Stimulated activated CD4-positive, alpha-beta T cell treated with anti-CD3 and anti-CD28 coated beads, Interleukin-1b, Interleukin-23, amount 100 ng/mL, for 24 hours (primary cell): ENCODE results near the gene DENND2D.
"Not testable (repeated sequence)": the region's sequence is repeated elsewhere in the genome, so short reads cannot be mapped to it uniquely, and the experiment has no call there.

ENCODE experiments used
- DNase-seq, 4 experiments: peaks; one replicate each; pipeline ENCODE4 v3.0.0-alpha.2; 2020; ENCODE audit warnings: low read depth in 4 of 4, low spot score in 1 of 4

The DENND2D gene

DNA sequence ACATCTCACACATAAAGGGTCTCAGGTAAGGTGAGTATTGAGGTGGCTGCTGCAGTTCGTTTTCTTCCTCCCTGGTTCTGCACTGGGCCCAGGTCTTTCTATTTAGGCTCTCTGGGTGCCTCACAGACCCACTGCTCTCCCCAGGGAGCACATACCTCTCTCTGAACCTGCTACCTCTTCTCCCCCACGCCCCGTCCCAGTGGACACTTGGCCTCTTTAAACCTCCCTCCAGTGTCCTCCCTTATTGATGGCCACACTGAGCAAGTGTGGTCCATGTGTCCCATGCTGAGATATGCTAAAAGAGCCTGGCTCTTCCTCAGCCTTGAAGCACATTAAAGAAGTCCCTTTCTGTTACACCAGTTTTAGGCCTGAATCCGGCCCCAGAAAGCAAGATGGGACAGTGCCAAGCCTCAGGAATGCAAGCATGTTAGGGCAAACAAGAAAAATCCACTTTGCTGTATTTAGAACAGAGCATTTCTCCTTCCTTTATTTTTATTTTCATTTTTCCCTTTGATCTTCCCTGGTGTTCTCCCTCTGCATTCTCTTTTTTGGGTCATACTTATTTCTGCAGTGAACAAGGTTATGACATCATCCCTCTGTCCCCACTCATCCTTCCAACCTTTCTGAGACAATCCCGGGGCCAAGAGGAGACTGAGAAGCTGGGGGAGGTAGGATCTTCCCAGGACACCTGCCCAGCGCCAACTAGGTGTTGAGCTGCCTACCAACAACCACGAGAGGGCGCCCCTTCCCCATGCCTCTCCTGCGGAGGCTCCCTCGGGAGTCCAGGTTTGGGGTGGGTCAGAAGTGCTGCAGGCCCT, 22.1 kb upstream of the DENND2D start:
- DNase-seq, result peak in 3 of 4 experiments; percentile 64 to 66 (median 64)

DNA sequence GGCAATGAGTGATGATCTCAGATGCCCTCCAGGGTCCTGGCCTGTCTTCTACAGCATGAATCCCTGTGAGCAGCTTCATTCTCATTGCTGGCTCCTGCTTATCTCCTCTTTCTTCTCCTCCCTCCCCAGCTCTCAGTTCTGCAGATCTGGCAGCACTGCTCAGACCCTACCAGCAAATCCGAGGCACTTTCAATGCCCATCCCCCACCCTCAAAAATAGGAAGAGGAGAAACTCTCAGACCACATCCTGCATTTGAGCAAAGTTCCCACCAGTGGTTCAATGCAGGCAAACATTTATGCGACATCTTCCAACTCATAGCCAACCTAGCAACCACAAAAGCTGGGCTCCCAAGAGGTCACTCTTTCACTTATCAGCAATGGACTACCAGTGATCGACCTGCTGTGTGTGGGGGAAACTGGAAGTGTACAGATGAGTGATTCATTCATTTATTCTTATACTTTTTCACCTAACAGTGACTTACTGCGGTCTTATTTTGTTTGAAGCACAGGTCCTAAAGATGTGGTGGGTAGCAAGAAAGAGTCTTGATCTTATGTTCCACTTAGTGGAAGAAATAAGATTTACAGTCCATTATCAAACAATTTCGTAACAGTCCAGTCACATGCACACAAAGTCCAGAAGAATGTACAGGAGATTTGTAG, 21.3 kb upstream of the DENND2D start:
- no peak for DNase-seq

GRCh38 chr1:111221276-111221632, 20.8 kb upstream of the DENND2D start:
- DNase-seq, result no peak

DNA sequence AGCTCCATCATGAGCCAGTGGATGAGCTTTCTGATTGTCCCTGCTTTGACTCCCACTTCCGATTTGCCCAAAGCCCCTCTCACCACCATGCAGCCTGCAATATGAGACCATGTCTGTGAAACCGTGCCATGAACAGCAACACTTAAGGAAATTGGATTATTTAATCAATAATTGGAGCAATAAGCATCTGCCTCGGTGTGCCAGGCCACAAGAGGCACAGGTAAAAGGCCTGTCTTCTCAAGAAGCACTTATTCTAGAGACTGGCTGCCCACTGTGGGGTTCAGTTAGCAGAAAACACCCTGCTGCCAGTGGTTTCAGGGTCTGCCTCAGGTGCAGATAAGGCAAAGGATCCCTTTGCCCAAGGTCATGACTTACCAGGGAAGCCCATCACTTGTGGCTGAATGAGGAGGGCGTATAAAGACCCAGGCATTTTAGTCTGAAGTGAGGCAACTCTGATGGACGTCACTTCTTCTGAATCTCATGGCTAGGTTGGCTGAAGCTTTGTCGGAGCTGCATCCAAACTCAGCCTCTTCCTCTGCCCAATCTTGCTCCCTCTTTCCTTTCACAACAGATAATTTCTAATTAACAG, 19.9 kb upstream of the DENND2D start:
- no peak for DNase-seq

DNA sequence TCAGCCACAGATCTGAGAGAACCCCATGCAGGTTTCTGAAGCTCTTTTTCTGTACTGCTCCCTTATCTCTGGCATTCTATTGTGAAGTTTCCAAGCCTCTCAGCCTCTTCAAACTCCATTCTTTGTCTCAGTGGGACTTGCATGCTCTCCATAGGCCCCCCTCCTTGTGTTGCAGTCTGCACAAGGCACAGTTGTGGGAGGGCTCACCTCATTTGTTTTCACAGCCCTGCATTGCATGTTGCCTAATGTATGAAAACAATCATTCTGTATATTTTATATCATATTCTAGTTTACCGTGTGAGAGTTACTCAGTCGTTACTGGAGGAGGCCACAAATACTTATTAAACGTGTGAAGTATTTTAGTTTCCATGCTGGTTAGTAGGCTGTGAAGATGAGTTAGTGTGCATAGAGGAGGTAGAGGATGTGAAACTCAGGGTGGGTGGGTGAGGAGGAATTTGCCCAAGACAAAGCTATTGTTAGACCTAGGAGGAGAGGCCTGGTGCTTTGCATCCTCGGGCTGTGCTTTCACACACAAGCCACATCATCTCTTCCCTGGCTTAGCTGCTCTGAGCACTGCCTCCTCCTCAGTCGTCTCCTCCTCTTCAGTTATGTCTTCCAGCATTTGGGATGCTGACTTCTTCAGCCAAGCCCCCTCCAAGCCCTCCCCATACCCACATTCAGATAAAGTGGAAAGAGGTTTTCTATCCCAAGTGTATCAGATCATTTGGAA, 19.3 kb upstream of the DENND2D start:
- DNase-seq, result no peak

DNA sequence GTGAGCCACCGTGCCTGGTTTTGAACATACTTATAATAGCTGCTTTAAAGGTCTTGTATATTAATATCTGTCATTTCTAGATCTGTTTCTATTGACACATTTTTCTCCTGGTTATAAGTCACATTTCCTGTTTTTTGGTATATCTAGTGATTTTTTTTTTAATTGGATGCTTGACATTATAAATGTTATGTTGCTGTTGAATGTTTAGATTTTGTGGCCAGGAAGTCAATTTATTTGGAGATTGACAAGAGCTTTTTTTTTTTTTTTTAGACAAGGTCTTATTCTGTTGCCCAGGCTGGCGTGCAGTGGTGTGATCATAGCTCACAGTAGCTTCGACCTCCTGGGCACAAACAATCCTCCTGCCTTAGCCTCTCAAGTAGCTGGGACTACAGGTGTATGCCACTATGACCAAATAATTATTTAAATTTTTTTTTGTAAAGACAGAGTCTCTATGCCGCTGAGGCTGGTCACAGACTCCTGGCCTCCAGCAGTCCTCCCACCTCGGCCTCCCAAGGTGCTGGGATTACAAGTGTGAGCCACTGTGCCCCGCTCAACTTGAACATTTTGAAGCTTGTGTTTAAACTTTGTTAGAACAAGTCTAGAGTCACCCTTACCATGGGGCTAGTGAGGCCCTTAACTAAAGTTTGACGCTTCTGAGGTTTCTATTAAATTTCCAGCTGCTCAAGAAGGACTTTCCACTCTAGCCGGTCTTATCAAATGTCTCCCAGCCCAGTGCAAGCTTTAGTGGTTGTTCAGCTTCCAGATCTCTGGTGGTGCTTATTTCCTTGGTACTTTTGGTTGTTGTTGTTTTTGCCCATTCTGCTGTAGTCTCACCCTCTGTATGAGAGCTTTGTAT, 18.5 kb upstream of the DENND2D start:
- DNase-seq, result no peak

GRCh38 chr1:111217183-111217910, 16.9 kb upstream of the DENND2D start:
- DNase-seq, result no peak

GRCh38 chr1:111216751-111217150, 16.3 kb upstream of the DENND2D start:
- DNase-seq, result no peak

GRCh38 chr1:111215285-111215684, 14.8 kb upstream of the DENND2D start:
- not testable (repeated sequence) for DNase-seq

DNA sequence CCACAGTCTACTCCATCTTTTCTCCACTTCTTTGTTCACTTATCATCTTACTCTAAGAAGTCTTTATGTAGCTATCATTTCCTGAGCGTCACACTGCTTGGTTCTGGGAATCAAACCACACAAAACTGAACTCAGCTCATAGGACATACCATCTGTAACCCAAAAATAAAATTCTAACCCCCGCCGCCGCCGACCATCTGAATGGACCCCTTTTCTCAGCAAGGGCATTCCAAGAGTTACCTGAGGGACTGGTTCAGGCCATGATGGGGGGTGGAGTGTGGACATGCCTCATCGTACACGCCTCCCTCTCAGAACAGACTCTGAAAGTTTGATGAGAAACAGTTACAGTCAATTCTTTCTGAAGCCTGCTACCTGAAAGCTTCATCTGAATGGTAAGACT, 14.4 kb upstream of the DENND2D start:
- no peak for DNase-seq

DNA sequence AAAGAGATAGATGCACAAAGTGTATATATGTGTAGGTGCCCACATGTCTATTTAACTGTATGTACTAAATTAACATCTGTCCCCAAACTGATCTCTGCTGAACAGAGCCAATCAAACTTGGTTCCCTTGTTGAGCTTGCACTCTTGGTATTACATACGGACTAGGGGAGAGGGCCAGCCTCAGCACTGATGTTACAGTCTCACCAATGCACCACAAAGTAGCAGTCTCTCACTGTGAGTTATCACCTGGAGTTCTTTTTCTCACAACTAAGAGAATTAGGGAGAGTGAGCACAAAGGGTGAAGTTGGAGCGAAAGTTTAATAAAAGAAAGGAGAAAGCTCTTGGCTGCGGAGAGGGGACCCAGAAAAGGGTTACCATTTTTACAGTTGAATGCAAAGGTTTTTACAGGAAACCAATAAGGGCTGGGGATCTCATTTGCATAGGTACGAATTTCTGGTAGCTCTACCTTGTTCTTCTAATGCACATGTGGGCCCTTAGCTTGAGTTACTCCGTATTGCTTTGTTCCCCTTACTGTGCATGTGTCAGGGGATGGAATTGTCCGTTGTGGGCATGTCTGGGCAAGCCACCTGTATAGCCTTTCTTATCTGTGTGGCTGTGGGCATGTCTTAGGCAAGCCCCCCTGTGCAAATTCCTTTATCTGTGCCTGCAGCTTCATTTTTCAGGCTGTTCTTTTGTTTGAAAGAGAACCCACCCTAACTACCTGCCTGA, 13.8 kb upstream of the DENND2D start:
- DNase-seq, result no peak

DNA sequence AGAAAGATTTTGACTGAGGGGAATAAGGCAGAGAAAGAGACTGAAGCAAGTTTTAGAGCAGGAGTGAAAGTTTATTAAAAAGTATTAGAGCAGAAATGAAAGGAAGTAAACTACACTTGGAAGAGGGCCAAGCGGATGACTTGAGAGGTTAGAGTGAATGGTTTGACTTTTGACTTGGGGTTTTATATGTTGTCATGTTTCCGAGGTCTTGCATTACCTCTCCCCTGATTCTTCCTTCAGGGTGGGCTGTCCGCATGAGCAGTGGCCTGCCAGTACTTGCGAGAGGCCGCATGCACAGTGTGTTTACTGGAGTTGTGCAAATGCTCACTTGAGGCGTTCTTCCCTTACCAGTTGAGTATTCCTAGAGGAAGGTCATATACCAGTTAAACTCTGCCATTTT, 13.0 kb upstream of the DENND2D start:
- no peak for DNase-seq

GRCh38 chr1:111212634-111213335, 12.3 kb upstream of the DENND2D start:
- DNase-seq, result no peak

- no peak for DNase-seq
Measured at GRCh38 chr1:111211921-111212320, 11.5 kb upstream of the DENND2D start.

- DNase-seq, result no peak
Measured at GRCh38 chr1:111209622-111210021, 9.2 kb upstream of the DENND2D start.

DNA sequence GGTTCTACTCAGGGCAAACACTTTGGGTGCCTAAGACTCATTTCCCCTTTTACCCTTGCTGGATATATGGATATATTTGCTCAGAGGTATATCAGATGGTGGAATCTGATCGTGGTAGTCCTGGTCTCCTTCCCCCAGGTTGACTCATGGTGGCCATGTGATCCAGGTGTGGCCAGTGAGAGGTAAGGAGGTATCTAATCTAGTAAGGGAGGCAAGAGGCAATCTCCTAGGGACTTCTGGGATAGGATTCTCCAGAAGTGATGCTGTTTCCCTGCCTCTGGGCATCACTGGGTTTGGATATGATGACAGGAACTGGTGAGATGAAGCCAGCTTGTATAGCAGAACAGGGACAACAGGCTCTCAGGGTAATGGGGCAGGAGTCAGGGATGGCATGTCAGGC, 8.5 kb upstream of the DENND2D start:
- DNase-seq, result no peak

- DNase-seq, result no peak
Measured at GRCh38 chr1:111205714-111206050, 5.2 kb upstream of the DENND2D start.

DNA sequence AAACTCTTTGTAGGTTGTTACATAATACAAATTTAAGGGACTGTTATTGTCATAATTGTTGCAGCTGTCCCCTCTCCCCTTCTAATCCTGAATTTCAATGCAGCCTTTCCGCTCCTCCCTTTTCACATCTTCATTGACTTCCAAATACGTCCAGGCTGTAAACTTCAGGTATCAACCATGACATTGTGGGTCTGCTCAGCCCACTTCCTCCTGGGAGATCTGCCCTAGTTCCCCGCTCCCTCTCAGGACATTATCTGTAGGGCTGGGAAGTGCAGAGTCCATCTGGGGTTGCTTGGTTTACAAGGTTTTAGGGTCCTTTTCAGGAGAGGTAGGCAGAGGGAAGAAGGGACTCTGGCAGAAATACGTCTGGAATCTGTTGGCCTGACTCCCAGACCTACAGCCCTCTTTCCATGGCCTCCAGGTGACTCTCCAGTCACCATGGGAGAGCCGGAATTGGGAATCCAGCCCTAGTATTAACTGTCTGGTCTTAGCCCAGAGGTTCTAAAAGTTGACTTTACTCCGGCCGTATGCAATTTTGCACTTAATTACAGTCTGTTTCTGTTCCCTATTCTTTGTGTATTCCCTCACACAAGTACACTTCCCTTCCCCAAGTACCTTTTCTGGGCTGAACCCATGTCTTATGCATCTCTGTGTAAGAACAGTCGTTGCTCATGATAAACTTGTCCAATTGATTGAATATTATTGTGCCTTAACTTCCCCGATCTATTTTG, 4.7 kb upstream of the DENND2D start:
- DNase-seq, result no peak
